ENCODE data around the gene EXOC3.

DNA sequence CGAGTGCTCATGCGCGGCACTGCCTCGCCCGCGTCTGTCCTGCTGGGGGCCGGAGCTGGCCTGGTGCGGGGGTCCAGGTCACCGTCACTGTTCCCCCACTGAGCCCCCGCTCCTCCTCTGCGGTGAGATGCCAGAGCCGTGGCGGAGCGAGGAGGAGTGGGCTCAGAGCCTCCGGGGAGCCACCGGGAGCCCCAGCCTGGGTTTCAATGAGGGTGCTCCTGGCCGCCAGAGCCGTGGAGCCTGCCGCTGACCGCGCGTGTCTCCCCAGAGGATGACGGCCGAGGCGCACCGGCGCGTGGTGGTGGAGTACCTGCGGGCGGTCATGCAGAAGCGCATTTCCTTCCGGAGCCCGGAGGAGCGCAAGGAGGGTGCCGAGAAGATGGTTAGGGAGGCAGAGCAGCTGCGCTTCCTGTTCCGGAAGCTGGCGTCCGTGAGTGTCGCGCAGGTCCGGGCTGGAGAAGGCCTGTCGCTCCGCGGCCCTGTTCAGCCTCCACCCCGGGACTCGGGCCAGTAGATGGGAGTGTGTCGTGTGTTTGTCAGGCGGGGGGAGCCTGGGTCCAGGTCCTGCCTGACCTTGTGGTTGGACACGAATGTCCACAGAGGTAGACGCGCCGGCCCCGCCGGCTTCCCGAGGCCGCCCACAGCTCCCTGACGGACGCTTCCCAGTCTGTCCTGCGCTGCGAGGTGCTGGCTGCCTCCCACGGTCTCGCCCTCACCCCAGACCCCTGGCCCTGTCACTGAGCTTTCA, 22.0 kb downstream of the EXOC3 start:
- TF ChIP-seq EZH2 (IDR thresholded peaks at IDR 0.05; ENCODE audit: insufficient read depth, poor library complexity, severe bottlenecking) (no peak), EZH2phosphoT487 (IDR thresholded peaks at IDR 0.05; ENCODE audit: insufficient read depth, low read depth) (no peak)

Data from GM23248 (cell line).